ENCODE data around the gene TMPRSS9. TPM values are rescaled to one million over a fixed set of nuclear protein-coding genes. Genes with fewer than 3 reads are reported as not detected.

The TMPRSS9 gene
- polyA plus RNA-seq, 3 donors = 0.12 to 0.30 TPM; not detected in 1

DNA sequence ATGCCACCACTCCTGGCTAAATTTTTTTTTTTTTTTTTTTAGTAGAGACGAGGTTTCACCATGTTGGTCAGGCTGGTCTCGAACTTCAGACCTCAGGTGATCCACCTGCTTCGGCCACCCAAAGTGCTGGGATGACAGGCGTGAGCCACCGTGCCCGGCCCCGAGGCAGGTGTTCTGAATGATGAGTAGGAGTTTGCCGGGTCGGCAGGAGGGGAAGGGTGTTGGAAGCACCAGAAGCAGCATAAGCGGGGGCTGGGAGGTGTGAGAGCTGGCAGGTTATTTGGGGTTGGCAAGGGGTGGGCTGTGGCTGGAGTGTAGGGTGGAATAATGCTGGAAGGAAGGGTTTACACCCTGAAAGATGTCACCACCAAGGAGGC, 29.8 kb upstream of the TMPRSS9 start:
- H3K9me3 ChIP-seq (replicated peaks in 1 of 2; ENCODE audit: control insufficient read depth in 1 of 2, insufficient read depth in 1 of 2, low read length in 2 of 2) = peaks cover 0 to 3% of the 10 kb centered on the region in 2 donors
- H3K4me3 Mint-ChIP-seq = no peak overlapping the region
- H3K4me2 ChIP-seq (replicated peaks; ENCODE audit: extremely low read depth, low read length, poor library complexity, severe bottlenecking) = no peak overlapping the region
- H3K27ac Mint-ChIP-seq = peak overlapping the region in 1 of 7 donors; percentile 76
- H3K79me2 ChIP-seq (ENCODE audit: insufficient read depth, low read length) = peaks cover 80% of the 10 kb centered on the region
- H3K27me3 Mint-ChIP-seq (ENCODE audit: low read depth in 3 of 3) = peaks cover 0 to 10% (median 0%) of the 10 kb centered on the region in 3 donors
- H4K20me1 ChIP-seq (ENCODE audit: insufficient read depth, low read length) = peaks cover 38% of the 10 kb centered on the region
- intact Hi-C loops (cut with micrococcal nuclease) = no loop called here
- peaks cover 34 to 55% of the 10 kb centered on the region in 2 donors for H3K4me1 ChIP-seq (ENCODE audit: control insufficient read depth in 1 of 2, insufficient read depth in 2 of 2, low read length in 2 of 2)
- H3K4me3 ChIP-seq (replicated peaks in 1 of 3; ENCODE audit: low read depth in 2 of 3, low read length in 3 of 3) = no peak overlapping the region
- no peak for DNase-seq
- H3K9ac ChIP-seq (ENCODE audit: insufficient read depth, low read length, poor library complexity, severe bottlenecking) = no peak overlapping the region
- no peak overlapping the region for H2AFZ ChIP-seq (ENCODE audit: insufficient read depth, low read depth, low read length, poor library complexity, severe bottlenecking)
- H3K27ac ChIP-seq (ENCODE audit: low read depth in 1 of 2, low read length in 2 of 2) = no peak overlapping the region
- 87% methylated on average over 10 of the region's 10 CpGs for WGBS (ENCODE audit: insufficient coverage)
- TF ChIP-seq, protein P1, sequence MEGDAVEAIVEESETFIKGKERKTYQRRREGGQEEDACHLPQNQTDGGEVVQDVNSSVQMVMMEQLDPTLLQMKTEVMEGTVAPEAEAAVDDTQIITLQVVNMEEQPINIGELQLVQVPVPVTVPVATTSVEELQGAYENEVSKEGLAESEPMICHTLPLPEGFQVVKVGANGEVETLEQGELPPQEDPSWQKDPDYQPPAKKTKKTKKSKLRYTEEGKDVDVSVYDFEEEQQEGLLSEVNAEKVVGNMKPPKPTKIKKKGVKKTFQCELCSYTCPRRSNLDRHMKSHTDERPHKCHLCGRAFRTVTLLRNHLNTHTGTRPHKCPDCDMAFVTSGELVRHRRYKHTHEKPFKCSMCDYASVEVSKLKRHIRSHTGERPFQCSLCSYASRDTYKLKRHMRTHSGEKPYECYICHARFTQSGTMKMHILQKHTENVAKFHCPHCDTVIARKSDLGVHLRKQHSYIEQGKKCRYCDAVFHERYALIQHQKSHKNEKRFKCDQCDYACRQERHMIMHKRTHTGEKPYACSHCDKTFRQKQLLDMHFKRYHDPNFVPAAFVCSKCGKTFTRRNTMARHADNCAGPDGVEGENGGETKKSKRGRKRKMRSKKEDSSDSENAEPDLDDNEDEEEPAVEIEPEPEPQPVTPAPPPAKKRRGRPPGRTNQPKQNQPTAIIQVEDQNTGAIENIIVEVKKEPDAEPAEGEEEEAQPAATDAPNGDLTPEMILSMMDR (IDR thresholded peaks at IDR 0.05) = no peak
- H3K36me3 ChIP-seq (replicated peaks in 1 of 2; ENCODE audit: control insufficient read depth in 1 of 2, insufficient read depth in 2 of 2, low read length in 2 of 2) = peaks cover 8% of the 10 kb centered on the region in 2 donors
- no peaks in the 10 kb centered on the region for H3K27me3 ChIP-seq (ENCODE audit: control insufficient read depth in 2 of 2, insufficient read depth in 2 of 2, low read length in 2 of 2)
- H3K9me3 Mint-ChIP-seq = peaks cover 0 to 5% (median 3%) of the 10 kb centered on the region in 7 donors
- H3K36me3 Mint-ChIP-seq = peaks cover 9 to 26% of the 10 kb centered on the region in 2 donors
- peaks cover 68% of the 10 kb centered on the region for H3K4me1 Mint-ChIP-seq

DNA sequence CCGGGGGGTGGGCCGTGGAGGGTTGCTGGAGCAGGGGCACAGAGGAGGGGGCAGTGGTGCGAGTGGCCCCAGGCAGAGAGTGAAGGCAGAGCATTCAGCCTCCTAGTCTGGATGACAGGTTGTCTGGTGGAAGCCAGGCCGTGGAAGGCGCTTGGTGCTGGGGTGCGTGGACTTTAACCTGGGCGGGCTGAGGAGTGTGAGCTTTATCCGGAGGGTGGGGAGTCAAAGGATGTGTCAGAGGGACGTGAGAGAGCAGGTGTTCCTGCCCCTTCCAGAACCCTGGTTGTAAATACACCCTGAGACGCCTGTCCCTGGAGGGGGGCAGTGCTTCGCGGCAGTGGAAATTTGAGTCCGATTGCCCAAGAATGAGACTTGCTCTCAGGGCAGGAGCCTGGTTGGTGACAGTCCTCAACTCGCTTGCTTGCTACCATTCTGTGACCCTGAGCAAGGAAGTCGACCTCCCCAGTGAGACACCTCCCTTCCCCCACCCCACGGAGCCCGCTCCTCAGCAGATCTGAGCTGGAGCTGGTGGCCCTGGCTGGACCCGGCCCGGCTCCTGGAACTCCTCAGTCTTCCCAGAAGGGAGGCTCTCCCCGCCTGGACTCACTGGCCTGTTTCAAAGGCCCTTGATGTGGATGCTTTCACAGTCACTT, 29.3 kb upstream of the TMPRSS9 start:
- Histone ChIP-seq H3K27me3 (ENCODE audit: control insufficient read depth in 2 of 2, insufficient read depth in 2 of 2, low read length in 2 of 2) (no peaks in the 10 kb centered on the region), H3K4me1 (ENCODE audit: control insufficient read depth in 1 of 2, insufficient read depth in 2 of 2, low read length in 2 of 2) (peaks cover 34 to 55% of the 10 kb centered on the region in 2 donors), H3K9me3 (replicated peaks in 1 of 2; ENCODE audit: control insufficient read depth in 1 of 2, insufficient read depth in 1 of 2, low read length in 2 of 2) (peaks cover 0 to 7% of the 10 kb centered on the region in 2 donors), H3K4me2 (replicated peaks; ENCODE audit: extremely low read depth, low read length, poor library complexity, severe bottlenecking) (no peak overlapping the region), H3K27ac (ENCODE audit: low read depth in 1 of 2, low read length in 2 of 2) (no peak overlapping the region), H2AFZ (ENCODE audit: insufficient read depth, low read depth, low read length, poor library complexity, severe bottlenecking) (no peak overlapping the region), H3K4me3 (replicated peaks in 1 of 3; ENCODE audit: low read depth in 2 of 3, low read length in 3 of 3) (no peak overlapping the region), H3K36me3 (replicated peaks in 1 of 2; ENCODE audit: control insufficient read depth in 1 of 2, insufficient read depth in 2 of 2, low read length in 2 of 2) (peaks cover 3 to 4% of the 10 kb centered on the region in 2 donors), H3K9ac (ENCODE audit: insufficient read depth, low read length, poor library complexity, severe bottlenecking) (no peak overlapping the region), H4K20me1 (ENCODE audit: insufficient read depth, low read length) (peaks cover 44% of the 10 kb centered on the region), H3K79me2 (ENCODE audit: insufficient read depth, low read length) (peaks cover 80% of the 10 kb centered on the region)
- peaks cover 0 to 8% (median 3%) of the 10 kb centered on the region in 7 donors for H3K9me3 Mint-ChIP-seq
- peaks cover 0 to 10% (median 0%) of the 10 kb centered on the region in 3 donors for H3K27me3 Mint-ChIP-seq (ENCODE audit: low read depth in 3 of 3)
- no peak overlapping the region for H3K4me3 Mint-ChIP-seq
- TF ChIP-seq, protein P1 (IDR thresholded peaks at IDR 0.05) = no peak
- peaks cover 4 to 22% of the 10 kb centered on the region in 2 donors for H3K36me3 Mint-ChIP-seq
- intact Hi-C loops (cut with micrococcal nuclease) = no loop called here
- 67% methylated on average over 19 of the region's 20 CpGs for WGBS (ENCODE audit: insufficient coverage)
- H3K4me1 Mint-ChIP-seq = peaks cover 63% of the 10 kb centered on the region
- DNase-seq = no peak
- no peak overlapping the region for H3K27ac Mint-ChIP-seq
